RCC 7860 (cell line): ENCODE measurements around the gene PKHD1.

Experiments
- DNase-seq: peaks from one replicate; pipeline ENCODE4 v3.0.0-alpha.2; 2015; ENCODE audit warnings: low spot score
- FAIRE-seq: peaks from 2 replicates; lab custom pipeline; 2012; peaks lifted over from hg19 to GRCh38; lab: Jason Lieb, UNC

The PKHD1 gene

GRCh38 chr6:51578994-51579393 lies 508.4 kb downstream of the PKHD1 start:
- FAIRE-seq (no peak), DNase-seq (no peak)

GRCh38 chr6:51578362-51578761 lies 509.1 kb downstream of the PKHD1 start:
- no peak for DNase-seq
- no peak for FAIRE-seq

GRCh38 chr6:51574040-51574439 lies 513.4 kb downstream of the PKHD1 start:
- no peak for FAIRE-seq

GRCh38 chr6:51571168-51571567 lies 516.2 kb downstream of the PKHD1 start:
- no peak for FAIRE-seq

More at GRCh38 chr6:51574040-51574439, 513.4 kb downstream of the PKHD1 start:
- no peak for DNase-seq

GRCh38 chr6:51570168-51570921 lies 517.1 kb downstream of the PKHD1 start:
- DNase-seq: no peak
- no peak for FAIRE-seq

More at GRCh38 chr6:51571168-51571567, 516.2 kb downstream of the PKHD1 start:
- no peak for DNase-seq

GRCh38 chr6:51569594-51569993 lies 517.8 kb downstream of the PKHD1 start:
- DNase-seq (no peak), FAIRE-seq (no peak)

- no peak for FAIRE-seq
Observed at GRCh38 chr6:51568771-51569170, 518.6 kb downstream of the PKHD1 start.

GRCh38 chr6:51565472-51565871 lies 521.9 kb downstream of the PKHD1 start:
- no peak for FAIRE-seq
- no peak for DNase-seq

More at GRCh38 chr6:51568771-51569170, 518.6 kb downstream of the PKHD1 start:
- no peak for DNase-seq
